Caco-2 (cell line): ENCODE data around the gene ITFG2. TPM values are rescaled to one million over a fixed set of nuclear protein-coding genes. Genes with fewer than 3 reads are reported as not detected.

ENCODE experiments used
- Bru-seq: library from RNA; stranded (reverse); fragments of 400-500 nt; gene quantifications from one replicate; lab custom pipeline; 2021; lab: Mats Ljungman, UMichigan
- BruChase-seq, 2 experiments: library from RNA; stranded (reverse); fragments of 400-500 nt; gene quantifications; one replicate each; lab custom pipeline; 2021; lab: Mats Ljungman, UMichigan
- BruUV-seq: library from RNA; stranded (reverse); fragments of 400-500 nt; replicated peaks from 2 replicates; lab custom pipeline; 2021; lab: Mats Ljungman, UMichigan
- CTCF ChIA-PET: fragments of 300-600 bp; sonication (Branson Sonifier 250); formaldehyde crosslinking; loops from one replicate; lab custom pipeline; 2022; ENCODE audit warnings: antibody characterized with exemption; lab: Charles Lee
- POLR2A ChIA-PET: fragments of 300-600 bp; sonication (Branson Sonifier 250); formaldehyde crosslinking; loops from one replicate; lab custom pipeline; 2022; ENCODE audit warnings: antibody characterized with exemption; lab: Charles Lee
- DNase-seq, 2 experiments: peaks; one replicate each; pipeline versions ENCODE4 v3.0.0 to v3.0.0-alpha.2; 2020 to 2022
- H3K27me3 ChIP-seq: replicated peaks from 2 replicates; pipeline ENCODE4 v1.6.0; 2011; ENCODE audit warnings: low read length; ENCODE audit not compliant: control insufficient read depth, insufficient read depth
- H3K36me3 ChIP-seq: 2 replicates; pipeline ENCODE4 v1.5.1; 2011; ENCODE audit warnings: low read length; ENCODE audit not compliant: control insufficient read depth, insufficient read depth
- H3K4me1 ChIP-seq: fragments of 250-450 bp; sonication (Bioruptor Pico); 2 replicates; pipeline ENCODE4 v1.5.1; 2020; ENCODE audit warnings: mild to moderate bottlenecking
- H3K4me3 ChIP-seq: 2 replicates; pipeline ENCODE4 v1.5.1; 2011; ENCODE audit warnings: low read depth, mild to moderate bottlenecking, control low read depth, low read length
- H3K9me3 ChIP-seq: fragments of 250-450 bp; sonication (Bioruptor Pico); 2 replicates; pipeline ENCODE4 v1.5.1; 2020; ENCODE audit warnings: mild to moderate bottlenecking, moderate library complexity
- H3K27ac Mint-ChIP-seq: one replicate; pipeline ENCODE4 v1.8.0; 2022; ENCODE audit warnings: mixed read lengths; ENCODE audit not compliant: unreplicated experiment
- H3K27me3 Mint-ChIP-seq: one replicate; pipeline ENCODE4 v1.8.0; 2022; ENCODE audit warnings: mixed read lengths; ENCODE audit not compliant: insufficient read depth, unreplicated experiment
- H3K36me3 Mint-ChIP-seq: one replicate; pipeline ENCODE4 v1.8.0; 2022; ENCODE audit warnings: mild to moderate bottlenecking, mixed read lengths; ENCODE audit not compliant: insufficient read depth, unreplicated experiment
- H3K4me1 Mint-ChIP-seq: one replicate; pipeline ENCODE4 v1.8.0; 2022; ENCODE audit warnings: low read depth, mixed read lengths; ENCODE audit not compliant: unreplicated experiment
- H3K4me3 Mint-ChIP-seq: one replicate; pipeline ENCODE4 v1.8.0; 2022; ENCODE audit warnings: mild to moderate bottlenecking, moderate library complexity, mixed read lengths; ENCODE audit not compliant: unreplicated experiment
- H3K9me3 Mint-ChIP-seq: one replicate; pipeline ENCODE4 v1.8.0; 2022; ENCODE audit warnings: mixed read lengths; ENCODE audit not compliant: unreplicated experiment
- CTCF ChIP-seq, 2 experiments: fragments of 200-600 bp in 1 of 2; IDR thresholded peaks; 1 replicate in 1 of 2; 2 replicates in 1 of 2; pipeline versions ENCODE4 v1.5.1 to v1.8.0; 2011 to 2022; ENCODE audit warnings: antibody characterized with exemption in 1 of 2, control low read depth in 1 of 2, inconsistent platforms in 1 of 2, low read depth in 1 of 2, low read length in 1 of 2, mild to moderate bottlenecking in 1 of 2, moderate library complexity in 1 of 2; ENCODE audit not compliant: insufficient read depth in 1 of 2, severe bottlenecking in 1 of 2, unreplicated experiment in 1 of 2
- intact Hi-C: fragments of 100-400 bp; cut with micrococcal nuclease; formaldehyde crosslinking; loops from one replicate; pipeline ENCODE4 v1.10.0; 2022; ENCODE audit not compliant: unreplicated experiment
- long read RNA-seq: library from polyadenylated mRNA; stranded (forward); transcript quantifications from one replicate; pipeline ENCODE4 v2.0.0, GENCODE V29; 2022
- total RNA-seq: library from RNA; stranded (reverse); gene quantifications from 2 replicates; pipeline ENCODE4 v1.2.3, GENCODE V29; 2022

ITFG2 gene
- total RNA-seq, result 52.6 and 58.5 TPM in 2 replicates
- Bru-seq, nascent RNA, result percentile 85 among the genes with signal in this experiment
- BruChase-seq, experiment 1, labeled RNA remaining after a 2-hour chase, result percentile 83 among the genes with signal in this experiment
- BruChase-seq, experiment 2, labeled RNA remaining after a 6-hour chase, result percentile 85 among the genes with signal in this experiment
- long read RNA-seq, transcript ITFG2-201 (12 exons, 2,361 nt), result major isoform, 58 of 113 reads
- long read RNA-seq, partial matches to known transcripts, result 8 of 113 reads
- long read RNA-seq, other reads (novel, unspliced or antisense), result 45 of 113 reads

DNA sequence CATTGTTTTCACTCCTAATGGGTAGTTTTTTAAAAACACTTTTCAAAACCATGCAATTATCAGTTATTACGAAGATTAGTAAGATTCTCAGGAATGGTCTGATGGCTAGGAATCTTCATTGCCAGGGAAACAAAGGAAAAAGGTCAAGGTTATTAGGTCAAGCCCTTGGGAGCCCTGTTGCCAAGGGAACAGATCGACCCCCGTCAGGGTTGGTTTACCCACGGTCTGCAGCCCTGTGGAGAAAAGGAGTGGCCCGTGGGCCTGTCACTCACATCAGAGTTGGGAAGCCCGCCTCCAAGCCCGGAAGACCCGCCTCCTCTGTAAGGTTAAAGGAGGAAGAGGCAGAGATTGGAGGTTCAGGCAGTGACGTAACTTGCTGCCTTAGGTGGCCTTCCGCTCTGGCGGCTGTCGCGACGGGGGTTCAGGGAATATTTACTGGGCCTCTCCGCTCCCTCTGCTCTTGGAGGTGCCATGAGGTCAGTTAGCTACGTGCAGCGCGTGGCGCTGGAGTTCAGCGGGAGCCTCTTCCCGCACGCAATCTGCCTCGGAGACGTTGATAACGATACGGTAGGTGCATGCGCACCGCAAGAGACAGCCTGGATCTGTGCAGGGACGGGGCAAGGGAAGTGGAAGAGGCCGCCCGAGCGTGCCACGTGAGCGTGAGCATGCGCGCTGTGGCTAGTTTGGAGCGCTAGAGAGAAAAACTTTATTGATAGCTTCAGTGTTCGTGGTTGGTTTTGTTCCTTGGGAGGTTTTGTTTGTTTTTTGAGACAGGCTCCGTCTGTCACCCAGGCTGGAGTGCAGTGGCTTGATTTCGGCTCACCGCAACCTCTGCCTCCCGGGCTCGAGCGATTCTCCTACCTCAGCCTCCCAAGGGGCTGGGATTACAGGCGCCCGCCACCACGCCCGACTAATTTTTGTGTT, at the start of gene ITFG2:
TSS of gene ITFG2 (plus strand) at position 379 of the 924 bp plus-strand sequence. CDS start at position 472, 93 bp downstream.
- no peak for TF ChIP-seq CTCF (IDR thresholded peaks at IDR 0.05; ENCODE audit: insufficient read depth in 1 of 2, low read depth in 1 of 2, low read length in 1 of 2, severe bottlenecking in 1 of 2, unreplicated experiment in 1 of 2)

GRCh38 chr12:2764398-2764797, 48.1 kb upstream of the ITFG2 start:
- Mint-ChIP-seq H3K36me3 (no peaks in the 10 kb centered on the region), H3K4me3 (no peak overlapping the region), H3K4me1 (no peaks in the 10 kb centered on the region), H3K27ac (no peak overlapping the region), H3K27me3 (peaks cover 39% of the 10 kb centered on the region), H3K9me3 (no peaks in the 10 kb centered on the region)
- CTCF ChIA-PET, result interaction anchor here (1.0 to 1.2 kb wide), 2 partner anchors 30 to 82 kb away, joined by 3 to 5 read pairs; no protein-coding TSS in a partner anchor
- H3K36me3 ChIP-seq, result no peaks in the 10 kb centered on the region
- H3K4me3 ChIP-seq, result no peak overlapping the region
- POLR2A ChIA-PET, result no interaction called here
- BruUV-seq, result no TSS peak
- intact Hi-C loops, result no loop called here
- no peak for DNase-seq
- H3K27me3 ChIP-seq, result no peaks in the 10 kb centered on the region
- TF ChIP-seq CTCF (IDR thresholded peaks at IDR 0.05; ENCODE audit: insufficient read depth in 1 of 2, low read depth in 1 of 2, low read length in 1 of 2, severe bottlenecking in 1 of 2, unreplicated experiment in 1 of 2), result no peak
- no peaks in the 10 kb centered on the region for H3K4me1 ChIP-seq
- no peaks in the 10 kb centered on the region for H3K9me3 ChIP-seq

More for the DNA sequence above, at the start of gene ITFG2:
- H3K9me3 ChIP-seq, result no peaks in the 10 kb centered on the region
- peak within 1 kb of the TSS; percentile 96 for H3K27ac Mint-ChIP-seq
- H3K4me1 ChIP-seq, result peaks cover 8% of the 10 kb centered on the region; the same call in 1 of the 2 replicates
- H3K9me3 Mint-ChIP-seq, result no peaks in the 10 kb centered on the region
- TSS peak; percentile 77 for BruUV-seq
- intact Hi-C loops, result loop anchor here (1.0 to 2.0 kb wide), 5 partner anchors 16 to 146 kb away; partner anchors contain the start of genes FOXM1, RHNO1 and TULP3
- H3K27me3 Mint-ChIP-seq, result no peaks in the 10 kb centered on the region
- peaks cover 6% of the 10 kb centered on the region for H3K4me1 Mint-ChIP-seq
- ChIA-PET POLR2A (interaction anchor here (0.6 to 1.5 kb wide), 4 partner anchors 16 to 88 kb away, joined by 3 to 10 read pairs (median 6); partner anchors contain the start of gene FKBP4), CTCF (interaction anchor here (0.6 to 2.0 kb wide), 8 partner anchors 16 to 132 kb away, joined by 3 to 11 read pairs (median 4); partner anchors contain the start of genes FOXM1 and RHNO1)
- peak within 1 kb of the TSS; percentile 91 for H3K4me3 Mint-ChIP-seq
- H3K36me3 ChIP-seq, result no peaks in the 10 kb centered on the region
- peak within 1 kb of the TSS; percentile 76 for H3K4me3 ChIP-seq
- peaks cover 56% of the 10 kb centered on the region for H3K36me3 Mint-ChIP-seq
- DNase-seq, result peak; percentile 99 to 100
- no peaks in the 10 kb centered on the region for H3K27me3 ChIP-seq

- ChIA-PET POLR2A (no interaction called here), CTCF (interaction anchor here (1.0 to 1.2 kb wide), 2 partner anchors 31 to 82 kb away, joined by 3 to 5 read pairs; no protein-coding TSS in a partner anchor)
- H3K4me3 ChIP-seq, result no peak overlapping the region
- Mint-ChIP-seq H3K27ac (no peak overlapping the region), H3K27me3 (peaks cover 38% of the 10 kb centered on the region), H3K4me1 (no peaks in the 10 kb centered on the region), H3K4me3 (no peak overlapping the region), H3K36me3 (no peaks in the 10 kb centered on the region), H3K9me3 (peaks cover under 1% of the 10 kb centered on the region)
- no peaks in the 10 kb centered on the region for H3K4me1 ChIP-seq
- no peaks in the 10 kb centered on the region for H3K27me3 ChIP-seq
- intact Hi-C loops, result no loop called here
- DNase-seq, result no peak
- BruUV-seq, result no TSS peak
- H3K9me3 ChIP-seq, result no peaks in the 10 kb centered on the region
- no peaks in the 10 kb centered on the region for H3K36me3 ChIP-seq
- TF ChIP-seq CTCF (IDR thresholded peaks at IDR 0.05; ENCODE audit: insufficient read depth in 1 of 2, low read depth in 1 of 2, low read length in 1 of 2, severe bottlenecking in 1 of 2, unreplicated experiment in 1 of 2), result no peak
Observed at GRCh38 chr12:2765052-2765451, 47.4 kb upstream of the ITFG2 start.
